Astrocyte (in vitro differentiated cells and primary cell): ENCODE data around the gene RABGAP1L. TPM values are rescaled to one million over a fixed set of nuclear protein-coding genes. Genes with fewer than 3 reads are reported as not detected.

Experiments used
- DNase-seq: peaks from one replicate; pipeline ENCODE4 v3.0.0-alpha.2; 2010; ENCODE audit warnings: low read depth
- FAIRE-seq: peaks from 2 replicates; lab custom pipeline; 2011; peaks lifted over from hg19 to GRCh38; lab: Jason Lieb, UNC
- H2AFZ ChIP-seq: 2 replicates; pipeline ENCODE4 v1.6.0; 2012; ENCODE audit warnings: low read depth, low read length, inconsistent platforms
- H3K27ac ChIP-seq: 2 replicates; pipeline ENCODE4 v1.5.1; 2011; ENCODE audit warnings: low read depth, low read length, inconsistent platforms
- H3K27me3 ChIP-seq: 2 replicates; pipeline ENCODE4 v1.6.0; 2011; ENCODE audit warnings: low read length, inconsistent platforms; ENCODE audit not compliant: insufficient read depth
- H3K36me3 ChIP-seq: 2 replicates; pipeline ENCODE4 v1.5.1; 2011; ENCODE audit warnings: low read length, inconsistent platforms; ENCODE audit not compliant: insufficient read depth
- H3K4me1 ChIP-seq: 2 replicates; pipeline ENCODE4 v1.5.1; 2011; ENCODE audit warnings: low read length, inconsistent platforms; ENCODE audit not compliant: insufficient read depth
- H3K4me2 ChIP-seq: 2 replicates; pipeline ENCODE4 v1.6.0; 2012; ENCODE audit warnings: low read length, inconsistent platforms
- H3K4me3 ChIP-seq: 2 replicates; pipeline ENCODE4 v1.5.1; 2011; ENCODE audit warnings: low read depth, mild to moderate bottlenecking, low read length, inconsistent platforms; ENCODE audit not compliant: insufficient read depth
- H3K79me2 ChIP-seq: 2 replicates; pipeline ENCODE4 v1.6.0; 2012; ENCODE audit warnings: mild to moderate bottlenecking, low read length, inconsistent platforms; ENCODE audit not compliant: insufficient read depth
- H3K9ac ChIP-seq: 2 replicates; pipeline ENCODE4 v1.6.0; 2012; ENCODE audit warnings: mild to moderate bottlenecking, low read length, inconsistent platforms
- H3K9me3 ChIP-seq: 2 replicates; pipeline ENCODE4 v1.5.1; 2012; ENCODE audit warnings: low read depth, mild to moderate bottlenecking, low read length, inconsistent platforms; ENCODE audit not compliant: insufficient read depth
- H4K20me1 ChIP-seq: 2 replicates; pipeline ENCODE4 v1.6.0; 2012; ENCODE audit warnings: low read length, inconsistent platforms; ENCODE audit not compliant: insufficient read depth
- H3K27ac Mint-ChIP-seq: one replicate; pipeline ENCODE4 v1.8.0; 2021; ENCODE audit warnings: mild to moderate bottlenecking, mixed read lengths; ENCODE audit not compliant: unreplicated experiment
- H3K27me3 Mint-ChIP-seq: one replicate; pipeline ENCODE4 v1.8.0; 2021; ENCODE audit warnings: low read depth, mixed read lengths; ENCODE audit not compliant: unreplicated experiment
- H3K36me3 Mint-ChIP-seq: one replicate; pipeline ENCODE4 v1.8.0; 2021; ENCODE audit warnings: low read depth, mixed read lengths; ENCODE audit not compliant: unreplicated experiment
- H3K4me1 Mint-ChIP-seq: one replicate; pipeline ENCODE4 v1.8.0; 2021; ENCODE audit warnings: low read depth, mixed read lengths; ENCODE audit not compliant: unreplicated experiment
- H3K4me3 Mint-ChIP-seq: one replicate; pipeline ENCODE4 v1.8.0; 2021; ENCODE audit warnings: mild to moderate bottlenecking, moderate library complexity, mixed read lengths; ENCODE audit not compliant: unreplicated experiment
- H3K9me3 Mint-ChIP-seq: one replicate; pipeline ENCODE4 v1.8.0; 2021; ENCODE audit warnings: mild to moderate bottlenecking, mixed read lengths; ENCODE audit not compliant: unreplicated experiment
- CTCF ChIP-seq: IDR thresholded peaks from 2 replicates; pipeline ENCODE4 v1.5.1; 2011; ENCODE audit warnings: low read depth, mild to moderate bottlenecking, inconsistent platforms, low read length, moderate library complexity; ENCODE audit not compliant: insufficient read depth
- EZH2 ChIP-seq: IDR thresholded peaks from 2 replicates; pipeline ENCODE4 v1.6.1; 2012; ENCODE audit warnings: mild to moderate bottlenecking, low read length, inconsistent platforms; ENCODE audit not compliant: insufficient read depth
- total RNA-seq: library from RNA; stranded (reverse); gene quantifications from 2 replicates; pipeline ENCODE4 v1.2.1, GENCODE V29; 2021

RABGAP1L gene
- total RNA-seq, 1 donor from 2014 or later = 40.2 TPM

DNA sequence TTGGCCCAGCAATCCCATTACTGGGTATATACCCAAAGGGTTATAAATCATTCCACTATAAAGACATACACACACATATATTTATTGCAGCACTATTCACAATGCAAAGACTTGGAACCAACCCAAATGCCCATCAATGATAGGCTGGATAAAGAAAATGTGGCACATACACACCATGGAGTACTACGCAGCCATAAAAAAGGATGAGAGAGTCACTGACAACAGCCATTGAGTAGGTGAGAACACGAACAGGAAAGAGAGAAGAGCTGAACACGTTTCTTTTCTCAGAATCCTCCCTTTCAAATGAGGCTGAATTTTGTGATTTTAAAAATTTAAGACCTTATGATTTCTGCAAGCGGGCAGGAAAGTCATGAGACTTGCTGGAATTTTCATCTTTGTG, 10.1 kb upstream of the RABGAP1L start:
- Histone ChIP-seq H3K27me3 (no peaks in the 10 kb centered on the region), H3K4me1 (no peaks in the 10 kb centered on the region), H3K4me3 (no peak overlapping the region), H4K20me1 (no peaks in the 10 kb centered on the region), H3K9me3 (no peaks in the 10 kb centered on the region), H3K36me3 (no peaks in the 10 kb centered on the region), H3K4me2 (no peak overlapping the region), H3K79me2 (no peaks in the 10 kb centered on the region), H2AFZ (no peak overlapping the region), H3K27ac (no peak overlapping the region), H3K9ac (no peak overlapping the region)
- Mint-ChIP-seq H3K27me3 (no peaks in the 10 kb centered on the region), H3K36me3 (peaks cover 2% of the 10 kb centered on the region), H3K4me3 (no peak overlapping the region), H3K9me3 (peaks cover 13% of the 10 kb centered on the region), H3K4me1 (no peaks in the 10 kb centered on the region), H3K27ac (no peak overlapping the region)
- DNase-seq (no peak), FAIRE-seq (no peak)
- TF ChIP-seq CTCF (no peak), EZH2 (no peak)

DNA sequence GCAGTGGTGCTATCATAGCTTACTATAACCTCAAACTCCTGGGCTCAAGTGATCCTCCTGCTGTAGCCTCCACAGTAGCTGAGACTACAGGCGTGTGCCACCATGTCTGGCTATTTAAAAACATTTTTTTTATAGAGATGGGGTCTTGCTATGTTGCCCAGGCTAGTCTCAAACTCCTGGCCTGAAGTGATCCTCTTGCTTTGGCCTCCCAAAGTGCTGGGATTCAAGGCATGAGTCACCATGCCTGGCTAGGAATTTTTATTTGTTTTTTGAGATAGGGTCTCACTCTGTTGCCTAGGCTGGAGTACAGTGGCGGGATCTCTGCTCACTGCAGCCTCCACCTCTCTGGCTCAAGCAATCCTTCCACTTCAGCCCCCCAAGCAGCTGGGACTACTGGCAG, 8.8 kb upstream of the RABGAP1L start:
- Histone ChIP-seq H3K9me3 (no peaks in the 10 kb centered on the region), H3K4me1 (no peaks in the 10 kb centered on the region), H3K79me2 (no peaks in the 10 kb centered on the region), H3K4me3 (no peak overlapping the region), H3K4me2 (no peak overlapping the region), H3K27ac (no peak overlapping the region), H3K9ac (no peak overlapping the region), H3K27me3 (no peaks in the 10 kb centered on the region), H3K36me3 (no peaks in the 10 kb centered on the region), H2AFZ (no peak overlapping the region), H4K20me1 (no peaks in the 10 kb centered on the region)
- DNase-seq = no peak
- Mint-ChIP-seq H3K4me1 (no peaks in the 10 kb centered on the region), H3K4me3 (no peak overlapping the region), H3K36me3 (peaks cover 2% of the 10 kb centered on the region), H3K27ac (no peak overlapping the region), H3K27me3 (no peaks in the 10 kb centered on the region), H3K9me3 (peaks cover 9% of the 10 kb centered on the region)
- no peak for TF ChIP-seq CTCF
- TF ChIP-seq EZH2 = no peak
- FAIRE-seq = no peak

GRCh38 chr1:174152427-174152826, 6.9 kb upstream of the RABGAP1L start:
- no peak overlapping the region for H3K4me3 Mint-ChIP-seq
- no peaks in the 10 kb centered on the region for H3K4me1 Mint-ChIP-seq
- Histone ChIP-seq H3K79me2 (no peaks in the 10 kb centered on the region), H3K4me3 (no peak overlapping the region), H3K4me1 (no peaks in the 10 kb centered on the region), H3K27ac (no peak overlapping the region), H3K9ac (no peak overlapping the region), H3K36me3 (no peaks in the 10 kb centered on the region), H3K4me2 (no peak overlapping the region), H2AFZ (no peak overlapping the region), H3K9me3 (no peaks in the 10 kb centered on the region), H4K20me1 (no peaks in the 10 kb centered on the region), H3K27me3 (no peaks in the 10 kb centered on the region)
- peaks cover 3% of the 10 kb centered on the region for H3K27me3 Mint-ChIP-seq
- FAIRE-seq (no peak), DNase-seq (no peak)
- no peak overlapping the region for H3K27ac Mint-ChIP-seq
- H3K36me3 Mint-ChIP-seq = no peaks in the 10 kb centered on the region
- no peak for TF ChIP-seq EZH2
- peaks cover 3% of the 10 kb centered on the region for H3K9me3 Mint-ChIP-seq
